ENCODE results near the gene UBL4A.
A peak's percentile ranks its signal among the peaks of the same experiment; 100 is the strongest.

UBL4A gene

DNA sequence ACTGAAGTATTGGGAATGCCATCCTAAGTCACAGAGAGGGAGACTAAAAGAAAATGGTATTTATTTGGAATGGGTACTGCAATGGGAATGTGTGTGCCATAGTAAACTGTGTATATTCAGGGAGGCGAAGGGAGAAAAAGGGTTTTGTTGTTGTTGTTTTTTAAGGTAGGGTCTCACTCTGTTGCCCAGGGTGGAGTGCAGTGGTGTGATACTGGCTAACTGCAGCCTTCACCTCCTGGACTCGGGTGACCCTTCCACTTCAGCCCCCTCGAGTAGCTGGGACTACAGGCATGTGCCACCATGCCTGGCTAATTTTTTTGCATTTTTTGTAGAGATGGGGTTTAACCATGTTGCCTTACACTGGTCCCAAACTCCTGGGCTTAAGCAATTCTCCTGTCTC, 8.3 kb upstream of the UBL4A start:
- ATAC-seq: no peak
- TF ChIP-seq OSR1 (CRISPR knock-in tag; IDR thresholded peaks at IDR 0.05): no peak
- no peak for TF ChIP-seq POU6F1 (CRISPR knock-in tag; IDR thresholded peaks at IDR 0.05; ENCODE audit: borderline replicate concordance, low read depth)
- TF ChIP-seq, protein P1, sequence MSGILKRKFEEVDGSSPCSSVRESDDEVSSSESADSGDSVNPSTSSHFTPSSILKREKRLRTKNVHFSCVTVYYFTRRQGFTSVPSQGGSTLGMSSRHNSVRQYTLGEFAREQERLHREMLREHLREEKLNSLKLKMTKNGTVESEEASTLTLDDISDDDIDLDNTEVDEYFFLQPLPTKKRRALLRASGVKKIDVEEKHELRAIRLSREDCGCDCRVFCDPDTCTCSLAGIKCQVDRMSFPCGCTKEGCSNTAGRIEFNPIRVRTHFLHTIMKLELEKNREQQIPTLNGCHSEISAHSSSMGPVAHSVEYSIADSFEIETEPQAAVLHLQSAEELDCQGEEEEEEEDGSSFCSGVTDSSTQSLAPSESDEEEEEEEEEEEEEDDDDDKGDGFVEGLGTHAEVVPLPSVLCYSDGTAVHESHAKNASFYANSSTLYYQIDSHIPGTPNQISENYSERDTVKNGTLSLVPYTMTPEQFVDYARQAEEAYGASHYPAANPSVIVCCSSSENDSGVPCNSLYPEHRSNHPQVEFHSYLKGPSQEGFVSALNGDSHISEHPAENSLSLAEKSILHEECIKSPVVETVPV (CRISPR knock-in tag; IDR thresholded peaks at IDR 0.05): no peak
- no peak for TF ChIP-seq TOX (CRISPR knock-in tag; IDR thresholded peaks at IDR 0.05; ENCODE audit: borderline replicate concordance)
- TF ChIP-seq PPARA (CRISPR knock-in tag; IDR thresholded peaks at IDR 0.05; ENCODE audit: borderline replicate concordance): no peak
- TF ChIP-seq BACH2 (CRISPR knock-in tag; IDR thresholded peaks at IDR 0.05; ENCODE audit: borderline replicate concordance): no peak
- no peak for TF ChIP-seq ZFP3 (CRISPR knock-in tag; IDR thresholded peaks at IDR 0.05)
- no peak for TF ChIP-seq SNAI2 (CRISPR knock-in tag; IDR thresholded peaks at IDR 0.05)
- no peak for TF ChIP-seq TCF4 (CRISPR knock-in tag; IDR thresholded peaks at IDR 0.05; ENCODE audit: borderline replicate concordance)
- TF ChIP-seq ZC3H10 (CRISPR knock-in tag; IDR thresholded peaks at IDR 0.05): no peak
- TF ChIP-seq ARNTL (CRISPR knock-in tag; IDR thresholded peaks at IDR 0.05; ENCODE audit: borderline replicate concordance, low read depth): no peak
- TF ChIP-seq PATZ1 (CRISPR knock-in tag; IDR thresholded peaks at IDR 0.05; ENCODE audit: borderline replicate concordance): no peak
- TF ChIP-seq RARB (CRISPR knock-in tag; IDR thresholded peaks at IDR 0.05): no peak
- no peak for TF ChIP-seq ZFP30 (CRISPR knock-in tag; IDR thresholded peaks at IDR 0.05)

- TF ChIP-seq ZNF8 (CRISPR knock-in tag; IDR thresholded peaks at IDR 0.05): no peak
- TF ChIP-seq POU6F1 (CRISPR knock-in tag; IDR thresholded peaks at IDR 0.05; ENCODE audit: borderline replicate concordance, low read depth): no peak
- no peak for TF ChIP-seq CSDC2 (CRISPR knock-in tag; IDR thresholded peaks at IDR 0.05)
- TF ChIP-seq ZFP3 (CRISPR knock-in tag; IDR thresholded peaks at IDR 0.05): no peak
- TF ChIP-seq GLIS3 (CRISPR knock-in tag; IDR thresholded peaks at IDR 0.05): no peak
- no peak for TF ChIP-seq CREB5 (CRISPR knock-in tag; IDR thresholded peaks at IDR 0.05; ENCODE audit: low read depth)
- no peak for TF ChIP-seq ZNF565 (CRISPR knock-in tag; conservative IDR thresholded peaks at IDR 0.05; ENCODE audit: low read depth)
- no peak for TF ChIP-seq ESRRG (CRISPR knock-in tag; IDR thresholded peaks at IDR 0.05)
- no peak for TF ChIP-seq TCF4 (CRISPR knock-in tag; IDR thresholded peaks at IDR 0.05; ENCODE audit: borderline replicate concordance)
- TF ChIP-seq ARNTL (CRISPR knock-in tag; IDR thresholded peaks at IDR 0.05; ENCODE audit: borderline replicate concordance, low read depth): no peak
- no peak for TF ChIP-seq RARB (CRISPR knock-in tag; IDR thresholded peaks at IDR 0.05)
- no peak for TF ChIP-seq ZNF70 (CRISPR knock-in tag; IDR thresholded peaks at IDR 0.05)
- TF ChIP-seq OSR1 (CRISPR knock-in tag; IDR thresholded peaks at IDR 0.05): no peak
- no peak for TF ChIP-seq ISL1 (CRISPR knock-in tag; IDR thresholded peaks at IDR 0.05)
- TF ChIP-seq TOX (CRISPR knock-in tag; IDR thresholded peaks at IDR 0.05; ENCODE audit: borderline replicate concordance): no peak
- no peak for TF ChIP-seq TSHZ2 (CRISPR knock-in tag; IDR thresholded peaks at IDR 0.05)
- TF ChIP-seq ZFP30 (CRISPR knock-in tag; IDR thresholded peaks at IDR 0.05): no peak
- no peak for TF ChIP-seq SNAI2 (CRISPR knock-in tag; IDR thresholded peaks at IDR 0.05)
- TF ChIP-seq PATZ1 (CRISPR knock-in tag; IDR thresholded peaks at IDR 0.05; ENCODE audit: borderline replicate concordance): no peak
- ATAC-seq: peak; percentile 91
These were observed 4.1 kb upstream of the UBL4A start, which contains the start of gene SLC10A3 for GRCh38 chrX:154490414-154491083. TSS of gene SLC10A3 (minus strand) at chrX:154490629. CDS start at chrX:154488940, 1,689 bp downstream.

Data from SK-N-SH treated with all-trans-retinoic acid at 6 μM for 48 hours (cell line).